Gastrocnemius medialis (tissue), 4 donors: Measurements from ENCODE around the gene MAST4. TPM values are rescaled to one million over a fixed set of nuclear protein-coding genes. Genes with fewer than 3 reads are reported as not detected.

Experiments used
- ATAC-seq, 2 donors: fragments of 150-250 bp; one replicate each; pipeline ENCODE4 v1.9.1; 2016
- DNase-seq, 2 donors: peaks; one replicate each; pipeline ENCODE4 v3.0.0-alpha.2; 2019
- H3K27ac ChIP-seq, 4 donors: fragments of 200-600 bp; sonication (generic); 1 replicate in 1 of 4; 2 replicates in 3 of 4; pipeline ENCODE4 v1.5.1; 2016 to 2018; ENCODE audit warnings: mild to moderate bottlenecking in 2 of 4, moderate library complexity in 1 of 4
- H3K27me3 ChIP-seq, 3 donors: fragments of 200-600 bp; sonication (generic) in 2 of 3; 1 replicate in 1 of 3; 2 replicates in 2 of 3; pipeline versions ENCODE4 v1.5.1 to v1.6.0; 2016 to 2019; ENCODE audit warnings: mild to moderate bottlenecking in 1 of 3, moderate library complexity in 1 of 3
- H3K36me3 ChIP-seq, 2 donors: fragments of 200-600 bp; sonication (generic) in 1 of 2; one replicate each; pipeline ENCODE4 v1.5.1; 2017 to 2018
- H3K4me1 ChIP-seq, 2 donors: fragments of 200-600 bp; sonication (generic) in 1 of 2; one replicate each; pipeline ENCODE4 v1.5.1; 2016 to 2017; ENCODE audit warnings: mild to moderate bottlenecking in 2 of 2
- H3K4me3 ChIP-seq, 4 donors: fragments of 200-600 bp; sonication (generic) in 3 of 4; 1 replicate in 1 of 4; 2 replicates in 3 of 4; pipeline ENCODE4 v1.5.1; 2016 to 2019; ENCODE audit warnings: mild to moderate bottlenecking in 2 of 4
- H3K9me3 ChIP-seq, 3 donors: fragments of 200-600 bp; sonication (generic) in 2 of 3; 1 replicate in 1 of 3; 2 replicates in 2 of 3; pipeline ENCODE4 v1.5.1; 2016 to 2019
- CTCF ChIP-seq, 5 experiments: fragments of 450-650 bp in 3 of 5; fragments of 200-600 bp in 2 of 5; sonication (generic) in 2 of 5; IDR thresholded peaks in 4 of 5; conservative IDR thresholded peaks in 1 of 5; 1 replicate in 4 of 5; 2 replicates in 1 of 5; pipeline ENCODE4 v1.5.1; 2016 to 2019; ENCODE audit warnings: antibody characterized with exemption in 5 of 5, mild to moderate bottlenecking in 3 of 5, moderate library complexity in 3 of 5
- POLR2A ChIP-seq, 2 donors: fragments of 450-650 bp; IDR thresholded peaks; one replicate each; pipeline ENCODE4 v1.6.1; 2017; ENCODE audit warnings: antibody characterized with exemption in 2 of 2, mild to moderate bottlenecking in 2 of 2, moderate library complexity in 2 of 2
- in situ Hi-C, 4 donors: fragments of 200-750 bp; cut with MboI; loops; one replicate each; pipeline versions ENCODE4 v1.15.0 to v1.8.0; 2017; ENCODE audit warnings: low sequenced_read_pairs in 4 of 4
- intact Hi-C: fragments of 100-400 bp; cut with DNase I; formaldehyde crosslinking; loops from one replicate; pipeline ENCODE4 v1.15.1; 2023; ENCODE audit warnings: low total_unique reads
- total RNA-seq, 4 donors: library from RNA; depleted of rRNA; stranded (reverse); fragments of >200 nt; gene quantifications; one replicate each; pipeline versions ENCODE4 v1.1.0 to v1.2.3, GENCODE V29; 2016

Gene MAST4
- total RNA-seq, 4 donors from 2014 or later = 24.1 to 42.0 (median 38.5) TPM

GRCh38 chr5:66987949-66988838 lies 392.0 kb downstream of the MAST4 start:
- Histone ChIP-seq H3K4me1 (peaks cover 0 to 4% of the 10 kb centered on the region in 2 donors), H3K4me3 (no peak overlapping the region)

GRCh38 chr5:66989286-66989685 lies 393.1 kb downstream of the MAST4 start:
- TF ChIP-seq CTCF (IDR thresholded peaks at IDR 0.05 in 4 of 5, conservative IDR thresholded peaks at IDR 0.05 in 1 of 5) (no peak), POLR2A (IDR thresholded peaks at IDR 0.05) (no peak)
- DNase-seq = no peak
- Histone ChIP-seq H3K4me3 (no peak overlapping the region), H3K4me1 (peaks cover 0 to 7% of the 10 kb centered on the region in 2 donors), H3K27ac (no peak overlapping the region), H3K36me3 (no peaks in the 10 kb centered on the region), H3K27me3 (no peaks in the 10 kb centered on the region), H3K9me3 (no peaks in the 10 kb centered on the region)
- ATAC-seq = no peak
- in situ Hi-C loops (loop anchor here in 3 of 4 donors (10.0 to 25.0 kb wide), 3 partner anchors 123 to 226 kb away; no protein-coding TSS in a partner anchor), intact Hi-C loops (no loop called here)

More at GRCh38 chr5:66987949-66988838, 392.0 kb downstream of the MAST4 start:
- Histone ChIP-seq H3K36me3 (no peaks in the 10 kb centered on the region), H3K9me3 (no peaks in the 10 kb centered on the region), H3K27ac (no peak overlapping the region), H3K27me3 (no peaks in the 10 kb centered on the region)
- ATAC-seq = peak; percentile 49 to 51
- in situ Hi-C loops (loop anchor here in 3 of 4 donors (10.0 to 25.0 kb wide), 3 partner anchors 124 to 227 kb away; no protein-coding TSS in a partner anchor), intact Hi-C loops (loop anchor here (1.0 kb wide), 1 partner anchor 221 kb away; no protein-coding TSS in a partner anchor)
- TF ChIP-seq POLR2A (IDR thresholded peaks at IDR 0.05) (no peak), CTCF (IDR thresholded peaks at IDR 0.05 in 4 of 5, conservative IDR thresholded peaks at IDR 0.05 in 1 of 5) (peak; percentile 68 to 87 (median 78))
- no peak for DNase-seq

GRCh38 chr5:66989781-66990180 lies 393.6 kb downstream of the MAST4 start:
- DNase-seq (no peak), ATAC-seq (no peak)
- H3K36me3 ChIP-seq = no peaks in the 10 kb centered on the region
- TF ChIP-seq POLR2A (IDR thresholded peaks at IDR 0.05) (no peak), CTCF (IDR thresholded peaks at IDR 0.05 in 4 of 5, conservative IDR thresholded peaks at IDR 0.05 in 1 of 5) (no peak)
- in situ Hi-C loops (loop anchor here in 3 of 4 donors (10.0 to 25.0 kb wide), 3 partner anchors 123 to 225 kb away; no protein-coding TSS in a partner anchor), intact Hi-C loops (loop anchor here (2.0 kb wide), 1 partner anchor 165 kb away; no protein-coding TSS in a partner anchor)
- no peaks in the 10 kb centered on the region for H3K27me3 ChIP-seq
- no peaks in the 10 kb centered on the region for H3K9me3 ChIP-seq
- H3K27ac ChIP-seq = no peak overlapping the region
- peaks cover 0 to 7% of the 10 kb centered on the region in 2 donors for H3K4me1 ChIP-seq
- H3K4me3 ChIP-seq = no peak overlapping the region

GRCh38 chr5:66991746-66992145 lies 395.6 kb downstream of the MAST4 start:
- Histone ChIP-seq H3K4me1 (peaks cover 0 to 7% of the 10 kb centered on the region in 2 donors), H3K4me3 (no peak overlapping the region), H3K27ac (no peak overlapping the region), H3K27me3 (no peaks in the 10 kb centered on the region), H3K36me3 (no peaks in the 10 kb centered on the region), H3K9me3 (no peaks in the 10 kb centered on the region)
- in situ Hi-C loops = loop anchor here in 1 of 4 donors (25.0 kb wide), 1 partner anchor 121 kb away; no protein-coding TSS in a partner anchor
- ATAC-seq = no peak
- intact Hi-C loops = loop anchor here (1.0 to 2.0 kb wide), 2 partner anchors 103 to 163 kb away; no protein-coding TSS in a partner anchor
- no peak for TF ChIP-seq CTCF (IDR thresholded peaks at IDR 0.05 in 4 of 5, conservative IDR thresholded peaks at IDR 0.05 in 1 of 5)
- TF ChIP-seq POLR2A (IDR thresholded peaks at IDR 0.05) = no peak
- no peak for DNase-seq
